CD4-positive, alpha-beta memory T cell (primary cell): Measurements from ENCODE around the gene NOP10. TPM values are rescaled to one million over a fixed set of nuclear protein-coding genes. Genes with fewer than 3 reads are reported as not detected.
"Not testable (repeated sequence)": the region's sequence is repeated elsewhere in the genome, so short reads cannot be mapped to it uniquely, and the experiment has no call there.

ENCODE experiments used
- CTCF ChIA-PET: fragments of 350-600 bp; sonication (Branson Sonifier 250); formaldehyde crosslinking; loops from one replicate; lab custom pipeline; 2021; ENCODE audit warnings: inconsistent platforms; ENCODE audit not compliant: partially characterized antibody; lab: Charles Lee
- POLR2A ChIA-PET: fragments of 350-600 bp; sonication (Branson Sonifier 250); formaldehyde crosslinking; loops from one replicate; lab custom pipeline; 2021; ENCODE audit not compliant: partially characterized antibody; lab: Charles Lee
- DNase-seq, 5 donors: peaks; one replicate each; pipeline versions ENCODE4 v3.0.0 to v3.0.0-alpha.2; 2020 to 2022; ENCODE audit warnings: mixed read lengths in 1 of 5
- H3K27ac ChIP-seq: one replicate; pipeline ENCODE4 v1.7.0; 2013; ENCODE audit warnings: low read depth, low read length
- H3K27me3 ChIP-seq: 2 replicates; pipeline ENCODE4 v1.7.0; 2013; ENCODE audit warnings: mild to moderate bottlenecking, low read length, moderate library complexity; ENCODE audit not compliant: insufficient read depth
- H3K36me3 ChIP-seq: 2 replicates; pipeline ENCODE4 v1.7.0; 2013; ENCODE audit warnings: mild to moderate bottlenecking, low read length, moderate library complexity; ENCODE audit not compliant: insufficient read depth
- H3K4me1 ChIP-seq: 2 replicates; pipeline ENCODE4 v1.7.0; 2013; ENCODE audit warnings: mild to moderate bottlenecking, low read length, moderate library complexity; ENCODE audit not compliant: insufficient read depth
- H3K4me3 ChIP-seq, 2 donors: one replicate each; pipeline ENCODE4 v1.7.0; 2013; ENCODE audit warnings: low read length in 2 of 2, mild to moderate bottlenecking in 1 of 2
- H3K9me3 ChIP-seq, 2 donors: one replicate each; pipeline ENCODE4 v1.7.0; 2013; ENCODE audit warnings: low read length in 2 of 2, control low read depth in 1 of 2; ENCODE audit not compliant: control insufficient read depth in 1 of 2
- H3K27ac Mint-ChIP-seq, 7 donors: one replicate each; pipeline ENCODE4 v1.8.0; 2020 to 2021; ENCODE audit warnings: mixed read lengths in 7 of 7, mild to moderate bottlenecking in 6 of 7, inconsistent platforms in 3 of 7, moderate library complexity in 3 of 7
- H3K27me3 Mint-ChIP-seq, 2 donors: one replicate each; pipeline ENCODE4 v1.8.0; 2020 to 2021; ENCODE audit warnings: mixed read lengths in 2 of 2
- H3K36me3 Mint-ChIP-seq, 2 donors: one replicate each; pipeline ENCODE4 v1.8.0; 2020 to 2021; ENCODE audit warnings: mixed read lengths in 2 of 2, inconsistent platforms in 1 of 2, mild to moderate bottlenecking in 1 of 2
- H3K4me1 Mint-ChIP-seq, 4 donors: one replicate each; pipeline ENCODE4 v1.8.0; 2020 to 2021; ENCODE audit warnings: mixed read lengths in 4 of 4, mild to moderate bottlenecking in 1 of 4
- H3K4me3 Mint-ChIP-seq, 8 donors: one replicate each; pipeline ENCODE4 v1.8.0; 2020 to 2021; ENCODE audit warnings: mixed read lengths in 8 of 8, mild to moderate bottlenecking in 7 of 8, moderate library complexity in 6 of 8, inconsistent platforms in 3 of 8
- H3K9me3 Mint-ChIP-seq, 8 donors: one replicate each; pipeline ENCODE4 v1.8.0; 2020 to 2021; ENCODE audit warnings: mixed read lengths in 8 of 8, mild to moderate bottlenecking in 5 of 8, inconsistent platforms in 3 of 8, moderate library complexity in 1 of 8
- intact Hi-C: fragments of 100-400 bp; cut with micrococcal nuclease; formaldehyde crosslinking; loops from one replicate; pipeline ENCODE4 v1.15.1; 2023
- polyA plus RNA-seq, 2 donors: library from polyadenylated mRNA; unstranded; fragments of 300-500 nt; fragmentation: Illumina TruSeq; gene quantifications; one replicate each; pipeline ENCODE4 v1.2.3, GENCODE V29; 2021
- total RNA-seq, 2 experiments: library from RNA; stranded (reverse); gene quantifications; one replicate each; pipeline ENCODE4 v1.2.3, GENCODE V29; 2021

Gene NOP10
- total and polyA plus RNA-seq, 4 experiments from 2014 or later: 73.5 to 318 (median 188) TPM

GRCh38 chr15:34358948-34359347, 16.0 kb upstream of the NOP10 start:
- Histone ChIP-seq H3K36me3 (peaks cover 60% of the 10 kb centered on the region), H3K4me1 (no peaks in the 10 kb centered on the region), H3K4me3 (no peak overlapping the region), H3K27me3 (no peaks in the 10 kb centered on the region), H3K27ac (no peak overlapping the region), H3K9me3 (no peaks in the 10 kb centered on the region)
- peaks cover 0 to 4% (median 0%) of the 10 kb centered on the region in 8 donors for H3K9me3 Mint-ChIP-seq
- H3K4me1 Mint-ChIP-seq: peaks cover 0 to 11% (median 3%) of the 10 kb centered on the region in 4 donors
- H3K36me3 Mint-ChIP-seq: peaks cover 58 to 71% of the 10 kb centered on the region in 2 donors
- intact Hi-C loops: no loop called here
- H3K27me3 Mint-ChIP-seq: no peaks in the 10 kb centered on the region
- no peak for DNase-seq
- ChIA-PET CTCF (interaction anchor here (0.7 to 5.1 kb wide), 2 partner anchors 8 to 97 kb away, joined by 3 to 26 read pairs; partner anchors contain the start of gene LPCAT4), POLR2A (interaction anchor here (1.4 kb wide), 1 partner anchor 8 kb away, joined by 6 read pairs; the partner anchor contains the start of gene LPCAT4)
- no peak overlapping the region for H3K4me3 Mint-ChIP-seq
- H3K27ac Mint-ChIP-seq: peak overlapping the region in 1 of 7 donors; percentile 25

- intact Hi-C loops: no loop called here
- H3K9me3 ChIP-seq: no peaks in the 10 kb centered on the region
- ChIA-PET POLR2A (interaction anchor here (1.4 kb wide), 1 partner anchor 9 kb away, joined by 6 read pairs; the partner anchor contains the start of gene LPCAT4), CTCF (interaction anchor here (0.5 to 5.1 kb wide), 4 partner anchors 9 to 117 kb away, joined by 3 to 26 read pairs (median 4); partner anchors contain the start of gene LPCAT4)
- no peaks in the 10 kb centered on the region for H3K27me3 ChIP-seq
- no peak overlapping the region for H3K27ac ChIP-seq
- H3K4me3 ChIP-seq: no peak overlapping the region
- H3K4me1 ChIP-seq: no peaks in the 10 kb centered on the region
- peaks cover 54% of the 10 kb centered on the region for H3K36me3 ChIP-seq
- peak overlapping the region in 1 of 7 donors; percentile 28 for H3K27ac Mint-ChIP-seq
- H3K27me3 Mint-ChIP-seq: no peaks in the 10 kb centered on the region
- no peak for DNase-seq
- H3K4me3 Mint-ChIP-seq: no peak overlapping the region
- peaks cover 0 to 4% (median 0%) of the 10 kb centered on the region in 8 donors for H3K9me3 Mint-ChIP-seq
- H3K4me1 Mint-ChIP-seq: peaks cover 0 to 11% (median 3%) of the 10 kb centered on the region in 4 donors
- peaks cover 58 to 73% of the 10 kb centered on the region in 2 donors for H3K36me3 Mint-ChIP-seq
Measured at GRCh38 chr15:34358367-34358766, 15.4 kb upstream of the NOP10 start.

GRCh38 chr15:34357653-34358052, 14.7 kb upstream of the NOP10 start:
- Histone ChIP-seq H3K4me1 (no peaks in the 10 kb centered on the region), H3K4me3 (no peak overlapping the region), H3K27me3 (no peaks in the 10 kb centered on the region), H3K27ac (no peak overlapping the region), H3K36me3 (peaks cover 51% of the 10 kb centered on the region), H3K9me3 (no peaks in the 10 kb centered on the region)
- H3K4me3 Mint-ChIP-seq: no peak overlapping the region
- H3K27ac Mint-ChIP-seq: peak overlapping the region in 3 of 7 donors; percentile 22 to 79 (median 73)
- peaks cover 0 to 4% (median under 1%) of the 10 kb centered on the region in 4 donors for H3K4me1 Mint-ChIP-seq
- H3K9me3 Mint-ChIP-seq: peaks cover 0 to 4% (median 0%) of the 10 kb centered on the region in 8 donors
- no peak for DNase-seq
- CTCF ChIA-PET: interaction anchor here (1.4 to 5.1 kb wide), 2 partner anchors 9 to 116 kb away, joined by 5 to 26 read pairs; partner anchors contain the start of gene LPCAT4
- H3K36me3 Mint-ChIP-seq: peaks cover 54 to 67% of the 10 kb centered on the region in 2 donors
- intact Hi-C loops: no loop called here
- POLR2A ChIA-PET: interaction anchor here (0.7 to 1.4 kb wide), 2 partner anchors 10 to 320 kb away, joined by 3 to 6 read pairs; partner anchors contain the start of gene LPCAT4
- no peaks in the 10 kb centered on the region for H3K27me3 Mint-ChIP-seq

GRCh38 chr15:34355241-34355640, 12.3 kb upstream of the NOP10 start:
- Histone ChIP-seq H3K27me3 (no peaks in the 10 kb centered on the region), H3K27ac (no peak overlapping the region), H3K4me3 (no peak overlapping the region), H3K4me1 (no peaks in the 10 kb centered on the region), H3K36me3 (peaks cover 41% of the 10 kb centered on the region), H3K9me3 (no peaks in the 10 kb centered on the region)
- H3K4me3 Mint-ChIP-seq: no peak overlapping the region
- DNase-seq: no peak
- ChIA-PET CTCF (interaction anchor here (0.8 to 5.1 kb wide), 3 partner anchors 8 to 12 kb away, joined by 3 to 26 read pairs (median 3); partner anchors contain the start of gene LPCAT4), POLR2A (interaction anchor here (1.2 to 2.0 kb wide), 2 partner anchors 11 to 12 kb away, joined by 3 to 18 read pairs; partner anchors contain the start of genes LPCAT4, NOP10 and NUTM1)
- intact Hi-C loops: no loop called here
- peak overlapping the region in 3 of 7 donors; percentile 17 to 80 (median 60) for H3K27ac Mint-ChIP-seq
- no peaks in the 10 kb centered on the region for H3K27me3 Mint-ChIP-seq
- H3K4me1 Mint-ChIP-seq: peaks cover 0 to 4% (median 0%) of the 10 kb centered on the region in 4 donors
- no peaks in the 10 kb centered on the region for H3K9me3 Mint-ChIP-seq
- peaks cover 34 to 48% of the 10 kb centered on the region in 2 donors for H3K36me3 Mint-ChIP-seq

- no peak overlapping the region for H3K27ac ChIP-seq
- DNase-seq: no peak
- ChIA-PET POLR2A (interaction anchor here (1.2 to 2.0 kb wide), 2 partner anchors 11 to 12 kb away, joined by 3 to 18 read pairs; partner anchors contain the start of genes LPCAT4, NOP10 and NUTM1), CTCF (interaction anchor here (1.1 to 5.1 kb wide), 2 partner anchors 9 to 13 kb away, joined by 3 to 26 read pairs; partner anchors contain the start of gene LPCAT4)
- peaks cover 32% of the 10 kb centered on the region for H3K36me3 ChIP-seq
- H3K4me3 ChIP-seq: no peak overlapping the region
- H3K4me1 ChIP-seq: no peaks in the 10 kb centered on the region
- peaks cover 0 to 3% (median 0%) of the 10 kb centered on the region in 4 donors for H3K4me1 Mint-ChIP-seq
- H3K27me3 ChIP-seq: no peaks in the 10 kb centered on the region
- H3K4me3 Mint-ChIP-seq: no peak overlapping the region
- H3K9me3 Mint-ChIP-seq: no peaks in the 10 kb centered on the region
- H3K27me3 Mint-ChIP-seq: no peaks in the 10 kb centered on the region
- peaks cover 26 to 41% of the 10 kb centered on the region in 2 donors for H3K36me3 Mint-ChIP-seq
- H3K9me3 ChIP-seq: no peaks in the 10 kb centered on the region
- intact Hi-C loops: no loop called here
- peak overlapping the region in 1 of 7 donors; percentile 74 for H3K27ac Mint-ChIP-seq
Measured at GRCh38 chr15:34354286-34354685, 11.3 kb upstream of the NOP10 start.

- Mint-ChIP-seq H3K27ac (peak overlapping the region in 1 of 7 donors; percentile 47), H3K36me3 (peaks cover 19 to 36% of the 10 kb centered on the region in 2 donors), H3K4me1 (peaks cover 0 to 3% (median 0%) of the 10 kb centered on the region in 4 donors), H3K4me3 (no peak overlapping the region), H3K9me3 (no peaks in the 10 kb centered on the region), H3K27me3 (no peaks in the 10 kb centered on the region)
- Histone ChIP-seq H3K27ac (no peak overlapping the region), H3K36me3 (peaks cover 28% of the 10 kb centered on the region), H3K4me3 (no peak overlapping the region), H3K9me3 (no peaks in the 10 kb centered on the region), H3K27me3 (no peaks in the 10 kb centered on the region), H3K4me1 (no peaks in the 10 kb centered on the region)
- POLR2A ChIA-PET: no interaction called here
- intact Hi-C loops: no loop called here
- CTCF ChIA-PET: interaction anchor here (1.1 kb wide), 1 partner anchor 14 kb away, joined by 3 read pairs; the partner anchor contains the start of gene LPCAT4
- DNase-seq: no peak
Measured at GRCh38 chr15:34353627-34354026, 10.7 kb upstream of the NOP10 start.

- H3K4me1 Mint-ChIP-seq, H3K27ac Mint-ChIP-seq, H3K4me1 ChIP-seq, H3K27me3 Mint-ChIP-seq, H3K4me3 Mint-ChIP-seq, intact Hi-C loops, DNase-seq, H3K27ac ChIP-seq, H3K9me3 Mint-ChIP-seq, H3K9me3 ChIP-seq, H3K4me3 ChIP-seq, H3K27me3 ChIP-seq, POLR2A ChIA-PET: not testable (repeated sequence)
- CTCF ChIA-PET: interaction anchor here (1.1 kb wide), 1 partner anchor 14 kb away, joined by 3 read pairs; the partner anchor contains the start of gene LPCAT4
- peaks cover 22% of the 10 kb centered on the region for H3K36me3 ChIP-seq
- peaks cover 15 to 31% of the 10 kb centered on the region in 2 donors for H3K36me3 Mint-ChIP-seq
Measured at GRCh38 chr15:34352996-34353395, 10.1 kb upstream of the NOP10 start.
